CD4-positive, alpha-beta T cell treated with Interferon gamma for 1 hour (primary cell): ENCODE measurements around the gene MRNIP.
"Not testable (repeated sequence)": the region's sequence is repeated elsewhere in the genome, so short reads cannot be mapped to it uniquely, and the experiment has no call there.

Experiments used
- DNase-seq: peaks from one replicate; pipeline ENCODE4 v3.0.0-alpha.2; 2020

The MRNIP gene

DNA sequence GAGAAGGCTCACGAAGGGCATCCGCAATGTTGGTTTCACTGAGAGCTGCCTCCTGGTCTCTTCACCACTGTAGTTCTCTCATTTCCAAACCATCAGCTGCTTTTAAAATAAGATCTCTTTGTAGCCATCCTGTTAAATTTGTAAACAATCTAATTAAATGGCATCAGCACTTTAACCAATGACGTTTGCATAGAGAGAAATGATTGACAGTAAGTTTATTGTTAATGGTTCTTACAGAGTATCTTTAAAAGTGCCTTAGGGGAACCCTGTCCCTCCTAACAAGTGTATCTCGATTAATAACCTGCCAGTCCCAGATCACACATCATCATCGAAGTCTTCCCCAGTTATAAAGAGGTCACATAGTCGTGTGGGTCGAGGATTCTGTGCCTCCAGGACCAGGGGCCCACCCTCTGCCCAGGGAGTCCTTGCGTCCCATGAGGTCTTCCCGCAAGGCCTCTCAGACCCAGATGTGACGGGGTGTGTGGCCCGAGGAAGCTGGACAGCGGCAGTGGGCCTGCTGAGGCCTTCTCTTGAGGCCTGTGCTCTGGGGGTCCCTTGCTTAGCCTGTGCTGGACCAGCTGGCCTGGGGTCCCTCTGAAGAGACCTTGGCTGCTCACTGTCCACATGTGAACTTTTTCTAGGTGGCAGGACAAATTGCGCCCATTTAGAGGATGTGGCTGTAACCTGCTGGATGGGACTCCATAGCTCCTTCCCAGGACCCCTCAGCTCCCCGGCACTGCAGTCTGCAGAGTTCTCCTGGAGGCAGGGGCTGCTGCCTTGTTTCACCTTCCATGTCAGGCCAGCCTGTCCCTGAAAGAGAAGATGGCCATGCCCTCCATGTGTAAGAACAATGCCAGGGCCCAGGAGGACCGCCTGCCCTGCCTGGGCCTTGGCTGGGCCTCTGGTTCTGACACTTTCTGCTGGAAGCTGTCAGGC is 21.3 kb downstream of the MRNIP start:
- DNase-seq, result no peak

DNA sequence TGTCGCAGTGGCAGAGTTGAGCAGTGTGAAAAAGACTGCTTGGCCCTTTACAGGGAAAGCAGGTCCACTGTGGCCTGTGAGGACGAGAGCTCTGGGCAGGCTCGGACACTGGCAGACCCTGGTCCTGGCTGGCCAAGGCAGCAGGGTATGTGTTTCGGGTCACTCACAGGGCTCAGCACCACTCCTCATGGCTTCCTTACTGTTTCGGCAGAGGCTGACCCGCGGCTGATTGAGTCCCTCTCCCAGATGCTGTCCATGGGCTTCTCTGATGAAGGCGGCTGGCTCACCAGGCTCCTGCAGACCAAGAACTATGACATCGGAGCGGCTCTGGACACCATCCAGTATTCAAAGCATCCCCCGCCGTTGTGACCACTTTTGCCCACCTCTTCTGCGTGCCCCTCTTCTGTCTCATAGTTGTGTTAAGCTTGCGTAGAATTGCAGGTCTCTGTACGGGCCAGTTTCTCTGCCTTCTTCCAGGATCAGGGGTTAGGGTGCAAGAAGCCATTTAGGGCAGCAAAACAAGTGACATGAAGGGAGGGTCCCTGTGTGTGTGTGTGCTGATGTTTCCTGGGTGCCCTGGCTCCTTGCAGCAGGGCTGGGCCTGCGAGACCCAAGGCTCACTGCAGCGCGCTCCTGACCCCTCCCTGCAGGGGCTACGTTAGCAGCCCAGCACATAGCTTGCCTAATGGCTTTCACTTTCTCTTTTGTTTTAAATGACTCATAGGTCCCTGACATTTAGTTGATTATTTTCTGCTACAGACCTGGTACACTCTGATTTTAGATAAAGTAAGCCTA is 22.2 kb downstream of the MRNIP start:
- peak; percentile 60 for DNase-seq

DNA sequence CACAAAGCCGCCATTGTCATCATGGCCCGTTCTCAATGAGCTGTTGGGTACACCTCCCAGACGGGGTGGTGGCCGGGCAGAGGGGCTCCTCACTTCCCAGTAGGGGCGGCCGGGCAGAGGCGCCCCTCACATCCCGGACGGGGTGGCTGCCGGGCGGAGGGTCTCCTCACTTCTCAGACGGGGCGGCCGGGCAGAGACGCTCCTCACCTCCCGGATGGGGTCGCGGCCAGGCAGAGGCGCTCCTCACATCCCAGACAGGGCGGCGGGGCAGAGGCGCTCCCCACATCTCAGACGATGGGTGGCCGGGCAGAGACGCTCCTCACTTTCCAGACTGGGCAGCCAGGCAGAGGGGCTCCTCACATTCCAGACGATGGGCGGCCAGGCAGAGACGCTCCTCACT is 23.7 kb downstream of the MRNIP start:
- not testable (repeated sequence) for DNase-seq

DNA sequence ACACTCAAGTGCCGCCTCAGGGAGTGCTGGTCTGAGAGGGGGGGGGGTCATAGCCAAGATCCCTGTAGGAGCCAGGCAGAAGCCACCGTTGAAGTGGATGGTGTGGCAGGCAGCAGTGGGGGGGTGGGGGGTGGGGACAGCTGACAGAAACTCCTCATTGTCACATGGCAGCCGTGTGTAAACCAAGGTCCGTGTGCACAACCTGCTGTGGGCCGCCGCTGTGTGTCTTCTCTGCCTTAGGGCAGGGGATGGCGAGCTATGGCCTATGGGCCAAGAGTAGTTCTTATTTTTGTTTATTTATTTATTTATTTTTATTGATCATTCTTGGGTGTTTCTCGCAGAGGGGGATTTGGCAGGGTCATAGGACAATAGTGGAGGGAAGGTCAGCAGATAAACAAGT is 24.5 kb downstream of the MRNIP start:
- DNase-seq, result no peak

DNA sequence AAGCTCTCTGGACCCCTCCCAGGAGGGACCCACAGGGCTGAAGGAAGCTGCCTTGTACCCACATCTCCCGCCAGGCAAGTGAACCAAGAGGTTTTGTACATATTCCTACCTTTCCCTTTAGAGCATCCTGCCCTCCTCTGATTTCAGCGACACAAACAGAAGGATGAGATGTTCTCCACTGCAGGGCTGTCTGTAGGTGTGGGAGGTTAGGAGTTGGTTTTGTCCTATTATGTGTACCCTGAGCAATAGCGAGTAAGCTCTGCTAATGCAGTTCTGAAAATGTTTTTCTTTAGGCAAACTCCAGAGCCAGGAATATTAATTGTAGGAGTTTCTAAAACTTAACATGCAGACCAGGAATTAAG is 24.9 kb downstream of the MRNIP start:
- DNase-seq, result no peak

DNA sequence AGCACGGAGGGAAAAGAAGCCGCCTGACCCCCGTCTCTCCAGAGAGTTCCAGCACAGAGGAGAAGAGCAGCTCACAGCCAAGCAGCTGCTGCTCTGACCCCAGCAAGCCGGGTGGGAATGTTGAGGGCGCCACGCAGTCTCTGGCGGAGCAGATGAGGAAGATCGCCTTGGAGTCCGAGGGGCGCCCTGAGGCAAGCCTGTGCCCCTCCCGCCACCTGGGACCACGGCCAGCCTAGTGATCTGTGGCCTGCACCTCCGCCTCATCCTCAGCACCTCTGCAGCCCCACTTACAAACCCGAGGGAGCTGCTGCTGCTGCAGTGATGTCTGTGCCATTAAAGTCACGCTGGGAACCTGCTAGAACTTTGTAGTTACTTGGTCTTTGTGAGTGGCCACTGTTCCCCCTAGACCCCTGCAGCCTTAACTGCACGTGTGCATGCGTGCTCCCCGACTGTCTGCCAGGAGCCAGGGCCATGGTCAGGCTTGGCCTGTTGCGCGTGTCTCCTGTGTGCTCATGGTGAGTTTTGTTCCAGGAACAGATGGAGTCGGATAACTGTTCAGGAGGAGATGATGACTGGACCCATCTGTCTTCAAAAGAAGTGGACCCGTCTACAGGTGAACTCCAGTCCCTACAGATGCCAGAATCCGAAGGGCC is 25.4 kb downstream of the MRNIP start:
- no peak for DNase-seq

DNA sequence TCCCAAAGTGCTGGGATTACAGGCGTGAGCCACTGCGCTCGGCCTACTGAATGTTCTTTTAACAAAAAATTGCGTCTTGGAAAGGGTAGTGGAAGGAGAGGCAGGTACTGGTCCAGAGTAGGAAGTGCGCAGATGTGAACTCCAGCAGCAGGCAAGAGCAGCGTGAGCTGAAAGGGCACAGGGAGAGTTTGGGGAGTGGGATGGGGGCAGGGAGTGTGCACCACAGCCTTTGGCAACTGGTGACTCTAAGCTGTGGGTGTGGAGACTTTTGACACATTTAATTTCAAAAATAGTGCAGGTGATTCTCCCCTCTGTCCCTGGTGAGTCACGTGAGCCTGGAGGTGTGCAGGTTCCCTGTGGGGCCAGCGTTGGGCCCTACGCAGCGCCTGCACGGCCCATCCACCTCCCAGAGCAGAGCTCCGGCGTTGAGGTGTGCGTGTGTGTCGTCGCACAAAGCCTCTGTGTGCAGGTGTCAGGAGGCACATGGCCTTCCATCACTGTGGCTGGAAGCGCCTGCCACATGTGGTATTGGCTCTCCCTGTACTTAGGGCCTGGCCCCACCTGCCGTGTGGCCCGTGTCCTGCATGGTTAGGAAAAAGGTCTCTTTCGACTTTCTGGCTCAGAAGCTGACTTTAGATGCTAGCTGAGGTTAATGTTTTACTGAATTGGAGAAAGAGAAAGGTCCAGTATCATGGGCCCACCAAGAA is 26.4 kb downstream of the MRNIP start:
- no peak for DNase-seq

DNA sequence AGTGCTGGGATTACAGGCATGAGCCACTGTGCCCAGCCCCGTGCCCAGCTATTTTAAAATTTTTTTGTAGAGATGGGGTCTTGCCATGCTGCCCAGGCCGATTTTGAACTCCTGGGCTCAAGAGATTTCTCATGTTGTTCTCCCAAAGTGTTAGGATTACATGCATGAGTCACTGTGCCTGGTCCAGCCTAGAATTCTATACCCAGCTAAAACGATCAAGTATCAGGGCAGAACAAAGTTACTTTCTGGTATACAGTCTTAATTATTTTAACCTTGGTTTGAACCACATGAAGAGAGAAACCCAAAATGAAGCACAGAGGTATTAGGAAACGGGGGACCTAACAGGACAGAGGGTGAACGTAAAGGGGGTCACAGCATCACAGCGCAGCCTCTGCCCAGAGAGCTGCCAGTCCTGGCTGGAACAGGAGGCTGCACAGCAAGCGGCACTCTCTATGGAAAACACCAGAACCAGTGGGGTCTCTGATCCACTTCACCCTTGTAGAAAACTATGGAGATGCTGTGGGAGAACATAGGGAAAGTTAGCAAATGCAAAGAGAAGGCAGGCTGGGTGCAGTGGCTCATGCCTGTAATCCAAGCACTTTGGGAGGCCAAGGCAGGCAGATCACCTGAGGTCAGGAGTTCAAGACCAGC is 27.7 kb downstream of the MRNIP start:
- DNase-seq, result no peak

DNA sequence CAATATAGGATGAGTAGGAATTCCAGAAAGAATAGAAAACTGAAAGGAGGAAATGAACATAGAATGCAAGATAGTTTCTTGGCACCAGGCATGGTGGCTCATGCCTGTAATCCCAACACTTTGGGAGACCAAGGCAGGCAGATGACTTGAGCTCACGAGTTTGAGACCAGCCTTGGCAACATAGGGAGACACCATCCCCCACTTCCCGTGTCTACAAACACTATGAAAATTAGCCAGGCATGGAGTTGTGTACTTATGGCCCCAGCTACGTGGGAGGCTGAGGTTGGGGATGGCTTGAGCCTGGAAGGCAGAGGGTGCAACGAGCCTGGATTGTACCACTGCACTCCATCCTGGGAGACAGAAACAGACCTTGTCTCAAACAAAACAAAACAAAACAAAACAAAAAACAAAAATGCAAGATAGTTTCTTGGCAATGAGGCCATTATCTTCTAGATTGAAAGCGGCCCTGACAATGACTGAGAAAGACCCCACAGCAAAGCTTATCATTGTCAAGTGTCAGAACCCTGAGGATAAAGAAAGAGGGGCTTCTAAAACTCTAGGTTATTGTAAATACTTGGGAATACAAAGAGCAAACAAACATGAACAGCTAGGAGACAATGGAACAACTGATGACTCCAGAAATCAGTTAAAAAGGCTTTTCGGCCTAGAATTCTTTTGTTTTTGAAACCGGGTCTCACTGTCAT is 28.7 kb downstream of the MRNIP start:
- DNase-seq, result no peak

DNA sequence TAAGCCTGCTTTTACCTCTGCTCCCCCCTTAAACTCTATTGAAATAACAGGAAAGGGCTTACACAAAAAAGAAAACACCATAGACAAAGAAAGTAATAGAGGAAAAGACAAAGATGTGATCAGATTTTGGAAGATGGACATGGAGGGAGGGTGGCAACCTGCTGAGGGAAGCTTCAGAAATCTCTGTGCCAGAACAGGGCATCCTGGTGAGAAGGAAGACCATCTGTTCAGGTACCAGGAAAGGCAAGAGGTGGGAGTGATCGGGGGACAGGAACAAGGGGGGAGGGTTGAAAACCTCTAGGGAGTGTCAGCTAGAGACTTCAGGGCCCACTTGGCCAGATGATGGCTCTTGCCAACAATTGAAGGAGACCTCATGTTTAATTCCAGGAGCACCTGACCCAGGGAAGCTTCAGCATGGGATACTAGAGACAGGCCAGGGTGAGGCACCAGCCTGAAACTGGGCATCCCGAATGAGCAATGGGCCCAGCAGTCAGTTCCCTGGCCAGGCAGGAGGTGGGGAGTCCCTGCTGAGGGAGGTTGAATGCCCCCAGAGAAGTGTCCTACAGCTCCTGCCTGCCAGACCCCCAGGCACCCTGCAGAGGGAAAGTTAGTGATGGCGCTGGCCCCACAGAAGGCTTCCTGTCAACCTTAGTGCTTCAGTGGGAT is 29.7 kb downstream of the MRNIP start:
- DNase-seq, result no peak

DNA sequence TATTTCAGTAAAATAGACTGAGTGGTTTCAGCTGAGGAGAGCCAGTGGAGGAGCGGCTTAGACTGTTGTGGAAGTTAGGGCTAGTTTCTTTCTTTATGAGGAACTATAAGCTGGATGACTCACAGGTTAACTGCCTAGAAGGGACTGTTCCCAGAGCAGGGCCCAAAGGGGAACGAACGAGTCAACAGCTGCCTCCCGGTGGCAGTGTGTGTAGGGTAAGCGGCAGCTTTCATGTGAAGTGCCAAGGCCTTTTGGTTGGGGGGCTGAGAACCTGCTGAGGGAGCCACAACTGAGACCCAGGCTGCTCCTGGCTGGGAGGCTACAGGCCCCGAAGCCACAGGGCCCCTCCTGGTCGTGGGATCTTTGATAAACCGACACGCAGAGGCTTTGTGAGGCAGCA is 30.9 kb downstream of the MRNIP start:
- peak; percentile 57 for DNase-seq

DNA sequence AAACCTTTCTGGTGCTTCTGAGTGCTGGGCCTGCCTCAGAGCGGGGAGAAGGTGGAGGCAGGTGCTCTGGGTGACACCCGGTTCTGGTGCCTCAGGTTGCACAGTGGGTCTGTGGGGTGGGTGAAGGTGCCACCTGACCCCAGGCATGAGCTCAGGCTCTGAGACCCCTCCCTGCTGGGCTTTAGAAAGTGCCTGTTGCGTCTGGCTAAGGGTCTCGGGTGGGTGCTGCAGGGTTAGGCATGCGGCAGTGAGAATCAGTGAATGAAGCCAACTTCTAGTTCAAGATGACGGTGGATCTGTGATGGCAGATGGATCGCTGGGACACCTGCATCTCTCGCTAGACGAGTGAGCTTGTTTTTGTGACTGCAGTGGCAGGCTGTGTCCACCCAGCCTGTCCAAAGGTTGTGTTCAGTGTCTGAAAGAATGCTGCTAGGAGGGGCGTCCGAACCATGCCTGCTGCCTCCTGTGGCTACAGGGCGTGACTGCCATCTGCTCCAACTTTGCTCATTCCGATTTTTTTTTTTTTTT is 32.9 kb downstream of the MRNIP start:
- no peak for DNase-seq

DNA sequence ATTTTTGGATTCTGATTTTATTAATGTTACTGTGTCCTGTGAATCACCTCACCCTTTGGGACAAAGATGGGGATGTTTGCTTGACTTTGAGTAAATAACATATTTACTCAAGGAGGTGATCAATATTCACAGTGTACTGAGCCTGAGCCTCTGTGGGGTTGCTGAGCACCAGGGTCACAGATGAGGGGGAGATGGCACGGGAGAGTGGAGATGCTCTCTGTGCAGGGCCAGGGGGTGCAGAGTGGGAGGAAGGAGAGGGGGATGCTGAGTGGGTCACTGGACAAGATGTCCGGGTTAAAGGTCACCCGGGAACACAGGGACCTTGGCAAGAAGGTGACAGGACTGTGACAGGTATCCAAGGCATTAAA is 33.9 kb downstream of the MRNIP start:
- no peak for DNase-seq

DNA sequence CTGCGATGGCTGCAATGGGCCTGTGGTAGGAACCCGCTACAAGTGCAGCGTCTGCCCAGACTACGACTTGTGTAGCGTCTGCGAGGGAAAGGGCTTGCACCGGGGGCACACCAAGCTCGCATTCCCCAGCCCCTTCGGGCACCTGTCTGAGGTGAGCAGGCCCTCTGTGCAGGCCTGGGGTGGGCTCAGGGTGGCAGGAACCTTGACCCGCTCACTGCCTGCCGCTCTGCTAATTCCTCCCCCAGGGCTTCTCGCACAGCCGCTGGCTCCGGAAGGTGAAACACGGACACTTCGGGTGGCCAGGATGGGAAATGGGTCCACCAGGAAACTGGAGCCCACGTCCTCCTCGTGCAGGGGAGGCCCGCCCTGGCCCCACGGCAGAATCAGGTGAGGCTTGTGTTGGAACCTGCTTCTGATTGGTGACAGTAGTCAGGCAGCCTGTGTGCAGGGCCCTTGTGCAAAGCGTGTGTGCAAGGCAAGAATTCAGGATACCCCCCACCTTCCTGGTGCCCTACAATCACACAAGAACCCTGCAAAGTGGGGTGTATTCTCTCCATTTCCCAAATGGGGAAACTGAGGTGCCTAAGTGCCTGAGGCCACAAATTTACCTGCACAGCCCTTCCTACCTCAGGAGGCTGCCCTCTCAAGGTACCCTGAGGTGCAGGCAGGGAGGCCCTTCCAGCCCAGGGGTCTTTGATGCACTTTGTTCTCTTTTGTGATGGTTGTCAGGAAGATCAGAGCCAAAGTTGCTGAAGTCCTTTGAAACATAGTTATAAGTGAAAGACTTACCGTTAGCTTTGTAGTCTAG is 34.5 kb downstream of the MRNIP start:
- DNase-seq, result no peak

DNA sequence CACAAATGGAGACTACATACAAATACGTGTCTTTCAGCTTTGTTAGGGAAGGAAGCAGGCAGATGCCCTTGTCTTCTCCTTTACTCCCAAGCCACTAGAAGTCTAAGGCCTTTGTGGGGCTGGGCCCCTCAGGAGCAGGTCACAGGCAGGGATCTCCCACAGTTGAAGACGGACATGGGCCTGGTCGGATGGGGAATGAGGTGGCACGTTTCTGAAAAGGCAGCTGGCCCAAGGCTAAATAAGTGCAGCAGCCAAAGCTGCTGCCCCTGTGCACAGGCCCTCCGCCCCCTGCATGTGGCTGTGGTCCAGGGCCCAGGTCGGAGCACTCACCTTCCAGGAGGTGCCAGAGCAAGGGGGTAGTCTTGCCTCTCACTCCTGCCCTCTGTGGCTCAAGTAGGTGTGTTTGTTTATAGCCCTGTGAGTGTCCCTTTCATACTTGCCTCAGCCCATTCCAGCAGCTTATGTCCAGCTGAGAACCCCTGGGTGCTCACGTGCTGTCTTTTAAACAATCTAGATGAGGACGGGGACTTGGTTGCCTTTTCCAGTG is 36.1 kb downstream of the MRNIP start:
- DNase-seq, result no peak

DNA sequence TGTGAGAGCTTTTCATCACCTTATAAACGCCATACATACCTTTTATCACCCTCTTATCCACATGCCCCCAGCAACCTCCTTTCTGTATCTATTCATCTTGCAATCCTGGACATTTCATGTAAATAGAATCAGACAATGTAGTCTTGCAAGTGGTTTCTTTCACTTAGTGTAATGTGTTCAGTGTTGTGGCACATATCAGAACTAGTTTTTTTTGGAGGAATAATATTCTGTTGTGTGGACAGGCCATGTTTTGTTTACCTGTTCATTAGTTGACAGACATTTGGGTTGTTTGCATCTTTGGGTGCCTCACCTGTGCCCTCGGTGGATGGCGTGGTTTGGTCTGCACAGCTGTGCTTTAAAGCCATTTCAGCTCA is 36.6 kb downstream of the MRNIP start:
- no peak for DNase-seq

DNA sequence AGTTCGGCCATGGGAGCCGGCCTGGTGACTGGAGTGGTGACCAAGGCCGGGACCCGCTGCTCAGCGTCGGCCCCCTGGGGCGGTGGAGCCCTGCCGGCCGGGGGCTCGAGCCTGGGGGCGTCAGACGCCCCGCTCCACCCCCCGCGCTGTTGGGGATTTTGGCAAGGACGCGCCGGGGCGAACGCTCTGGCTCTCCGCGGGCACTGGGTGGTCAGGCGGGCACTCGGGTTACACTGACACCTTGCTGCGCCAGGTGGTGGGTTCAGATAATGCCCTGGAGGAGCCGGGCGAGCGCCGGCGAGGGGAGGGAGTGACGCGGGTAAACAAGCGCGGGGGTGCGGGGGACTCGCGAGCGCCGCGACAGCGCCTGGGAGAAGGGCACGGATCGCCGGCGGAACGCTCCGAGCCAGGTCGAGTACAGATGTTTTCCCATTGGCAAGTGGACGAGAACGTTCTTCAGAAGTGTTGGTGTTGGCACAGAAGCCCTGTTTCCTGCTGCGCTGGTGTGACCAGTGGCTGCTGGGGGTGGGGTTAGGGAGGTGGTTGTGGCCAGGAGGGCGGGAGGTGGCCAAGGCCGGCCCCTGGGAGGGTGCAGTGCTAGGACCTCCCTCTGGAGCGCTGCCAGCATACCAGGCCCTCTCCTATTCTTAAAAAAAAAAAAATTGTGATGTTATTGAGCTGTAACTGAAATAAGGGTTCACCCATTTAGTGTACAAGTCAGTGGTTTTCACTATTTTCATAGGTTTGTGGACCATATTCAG is 37.1 kb downstream of the MRNIP start:
- peak; percentile 90 for DNase-seq

DNA sequence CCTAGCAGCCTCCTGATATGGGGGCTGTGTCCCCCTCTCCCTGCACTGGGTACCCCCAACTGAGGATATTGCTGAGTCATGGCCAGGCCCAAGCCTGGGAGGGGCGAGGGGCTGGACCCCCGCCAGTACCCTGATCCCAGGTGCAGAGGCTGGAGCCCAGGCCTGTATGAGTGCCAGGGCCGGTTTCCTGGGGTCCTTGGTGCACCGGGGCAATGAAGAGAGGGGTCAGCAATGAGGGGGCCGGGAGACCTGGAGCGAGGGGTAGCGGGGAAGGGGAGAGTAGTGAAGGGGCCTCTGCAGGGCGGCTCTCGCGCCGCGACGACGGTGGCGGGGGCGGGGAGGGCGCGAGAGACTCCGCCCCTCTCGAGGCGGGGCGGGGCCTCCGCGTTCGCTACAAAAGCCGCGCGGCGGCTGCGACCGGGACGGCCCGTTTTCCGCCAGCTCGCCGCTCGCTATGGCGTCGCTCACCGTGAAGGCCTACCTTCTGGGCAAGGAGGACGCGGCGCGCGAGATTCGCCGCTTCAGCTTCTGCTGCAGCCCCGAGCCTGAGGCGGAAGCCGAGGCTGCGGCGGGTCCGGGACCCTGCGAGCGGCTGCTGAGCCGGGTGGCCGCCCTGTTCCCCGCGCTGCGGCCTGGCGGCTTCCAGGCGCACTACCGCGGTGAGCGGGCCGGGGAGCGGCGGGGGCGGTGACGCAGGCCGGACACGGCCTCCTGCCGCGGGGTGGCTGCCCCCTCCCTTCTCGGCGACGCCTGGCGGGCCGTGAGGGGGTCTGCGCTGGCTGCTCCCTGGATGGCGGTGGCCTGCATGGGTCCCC is 37.9 kb downstream of the MRNIP start, which contains the start of gene SQSTM1:
TSS of gene SQSTM1 (plus strand) at position 423 of the 815 bp plus-strand sequence. CDS start at position 455, 32 bp downstream.
- DNase-seq, result peak; percentile 81
